Measurements from ENCODE around the gene FMNL2.

FMNL2 gene

DNA sequence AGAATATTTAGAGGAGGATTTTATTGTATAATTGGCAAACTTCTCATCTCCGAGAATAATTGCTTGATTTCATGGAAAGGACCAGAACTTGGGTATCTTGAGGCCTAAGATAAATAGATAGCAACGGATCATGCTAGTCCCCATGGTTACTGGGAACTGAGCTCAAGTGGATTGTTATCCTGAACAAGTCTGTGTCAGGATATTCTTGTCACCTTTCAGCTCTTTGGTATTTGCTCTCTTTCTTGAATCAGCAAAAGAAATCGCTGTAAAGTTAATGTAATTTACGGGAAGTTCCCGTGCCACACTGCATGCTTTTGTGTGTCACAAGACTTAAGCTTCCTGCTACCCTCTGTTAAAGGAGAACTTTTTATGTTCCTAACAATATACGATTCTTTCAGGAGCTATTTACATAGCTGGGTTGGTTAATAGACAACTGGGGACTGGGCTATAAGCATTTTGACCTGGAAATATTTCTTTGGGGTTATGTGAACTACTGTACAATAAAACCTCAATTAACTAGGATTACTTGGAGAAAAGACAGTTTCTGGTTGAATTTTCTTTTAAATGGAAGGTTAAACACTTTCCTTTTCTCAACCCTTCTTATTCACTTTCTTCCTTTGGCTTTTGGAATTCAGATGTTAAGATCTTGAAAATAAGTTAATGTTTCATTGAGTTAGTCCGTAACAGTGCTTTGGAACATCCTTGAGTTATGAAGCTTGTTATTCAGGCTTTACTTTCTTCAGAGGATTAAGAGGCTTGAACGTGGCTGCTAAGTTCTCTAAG, 151.2 kb downstream of the FMNL2 start:
- Mint-ChIP-seq H3K4me3 (no peak overlapping the region), H3K4me1 (ENCODE audit: low read depth) (no peaks in the 10 kb centered on the region), H3K27me3 (ENCODE audit: low read depth) (peaks cover 4% of the 10 kb centered on the region), H3K36me3 (ENCODE audit: low read depth) (no peaks in the 10 kb centered on the region), H3K9me3 (no peaks in the 10 kb centered on the region), H3K27ac (no peak overlapping the region)
- DNase-seq (ENCODE audit: low spot score): no peak

DNA sequence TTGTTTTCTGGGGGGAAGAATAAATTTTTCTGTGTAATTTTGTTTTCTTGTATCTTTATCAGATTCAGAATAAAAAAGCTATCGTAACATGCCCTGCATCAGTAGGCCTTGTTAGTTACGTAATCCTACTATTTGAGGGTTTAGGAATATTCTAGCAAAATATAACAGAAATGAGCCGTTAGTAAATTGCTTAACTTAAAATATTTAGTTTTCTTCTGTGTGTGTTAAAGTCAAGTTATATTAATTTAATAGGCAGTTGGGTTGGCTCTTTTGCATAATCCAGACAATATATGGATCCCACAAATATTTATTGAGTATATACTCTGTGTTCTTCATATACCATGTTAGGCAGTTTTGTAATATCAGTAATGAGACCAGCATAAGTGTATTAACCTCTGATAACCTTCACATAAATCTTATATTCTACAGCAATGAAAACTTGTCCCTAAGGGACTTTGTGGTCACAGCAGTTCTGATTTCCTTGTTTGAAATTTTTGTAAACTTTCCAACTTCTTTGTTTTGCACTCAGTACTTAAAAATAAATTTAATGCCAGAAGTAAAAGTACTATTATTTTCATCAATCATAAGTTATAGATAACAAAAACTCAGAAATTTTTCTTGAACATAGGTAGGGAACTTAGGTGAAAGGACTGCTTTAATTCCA, 151.9 kb downstream of the FMNL2 start:
- no peak overlapping the region for H3K27ac Mint-ChIP-seq
- H3K9me3 Mint-ChIP-seq: no peaks in the 10 kb centered on the region
- no peak for DNase-seq (ENCODE audit: low spot score)
- H3K27me3 Mint-ChIP-seq (ENCODE audit: low read depth): peaks cover 10% of the 10 kb centered on the region
- no peak overlapping the region for H3K4me3 Mint-ChIP-seq
- no peaks in the 10 kb centered on the region for H3K4me1 Mint-ChIP-seq (ENCODE audit: low read depth)
- H3K36me3 Mint-ChIP-seq (ENCODE audit: low read depth): no peaks in the 10 kb centered on the region

DNA sequence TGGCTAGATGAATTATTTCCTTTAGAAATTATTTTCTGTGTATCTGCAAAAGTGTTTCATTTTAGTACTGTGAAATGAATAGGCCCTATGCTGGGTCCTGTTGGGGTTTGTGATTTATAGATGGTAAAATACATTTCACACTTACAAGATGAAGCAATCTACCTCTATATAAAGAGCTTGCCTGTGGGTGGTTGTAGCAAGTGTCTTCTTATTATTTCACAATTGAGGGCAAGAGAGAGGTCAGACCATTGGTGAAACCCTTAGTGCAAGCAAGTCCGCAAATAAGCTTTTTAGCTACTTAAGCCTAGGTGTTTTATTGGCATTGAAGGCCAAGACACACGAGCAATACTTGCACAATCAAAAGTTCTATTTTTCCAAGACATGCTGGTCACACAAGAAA, 153.1 kb downstream of the FMNL2 start:
- H3K27ac Mint-ChIP-seq: no peak overlapping the region
- H3K4me3 Mint-ChIP-seq: no peak overlapping the region
- no peaks in the 10 kb centered on the region for H3K9me3 Mint-ChIP-seq
- H3K36me3 Mint-ChIP-seq (ENCODE audit: low read depth): no peaks in the 10 kb centered on the region
- peaks cover 18% of the 10 kb centered on the region for H3K27me3 Mint-ChIP-seq (ENCODE audit: low read depth)
- no peak for DNase-seq (ENCODE audit: low spot score)
- no peaks in the 10 kb centered on the region for H3K4me1 Mint-ChIP-seq (ENCODE audit: low read depth)

DNA sequence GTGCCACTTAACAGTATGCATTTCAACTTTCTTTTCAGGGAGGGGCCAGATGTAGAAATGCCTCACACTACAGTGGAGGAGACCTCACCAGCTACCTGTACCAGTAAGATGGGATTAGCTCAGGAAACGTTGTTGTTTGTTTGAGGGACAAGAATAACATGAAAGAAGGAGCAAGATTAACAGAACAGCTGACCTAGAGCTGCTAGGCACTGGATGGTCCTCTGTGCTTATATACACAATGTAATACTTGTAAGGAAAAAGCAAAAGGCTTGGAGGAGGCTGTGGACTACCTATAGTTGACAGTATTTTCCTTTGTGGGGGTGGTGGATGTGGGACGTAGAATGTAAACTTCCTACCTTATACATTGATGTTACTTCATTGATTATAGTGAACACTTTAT, 154.4 kb downstream of the FMNL2 start:
- no peaks in the 10 kb centered on the region for H3K36me3 Mint-ChIP-seq (ENCODE audit: low read depth)
- H3K4me1 Mint-ChIP-seq (ENCODE audit: low read depth): no peaks in the 10 kb centered on the region
- H3K9me3 Mint-ChIP-seq: no peaks in the 10 kb centered on the region
- no peak for DNase-seq (ENCODE audit: low spot score)
- H3K27me3 Mint-ChIP-seq (ENCODE audit: low read depth): peaks cover 28% of the 10 kb centered on the region
- H3K27ac Mint-ChIP-seq: no peak overlapping the region
- no peak overlapping the region for H3K4me3 Mint-ChIP-seq

DNA sequence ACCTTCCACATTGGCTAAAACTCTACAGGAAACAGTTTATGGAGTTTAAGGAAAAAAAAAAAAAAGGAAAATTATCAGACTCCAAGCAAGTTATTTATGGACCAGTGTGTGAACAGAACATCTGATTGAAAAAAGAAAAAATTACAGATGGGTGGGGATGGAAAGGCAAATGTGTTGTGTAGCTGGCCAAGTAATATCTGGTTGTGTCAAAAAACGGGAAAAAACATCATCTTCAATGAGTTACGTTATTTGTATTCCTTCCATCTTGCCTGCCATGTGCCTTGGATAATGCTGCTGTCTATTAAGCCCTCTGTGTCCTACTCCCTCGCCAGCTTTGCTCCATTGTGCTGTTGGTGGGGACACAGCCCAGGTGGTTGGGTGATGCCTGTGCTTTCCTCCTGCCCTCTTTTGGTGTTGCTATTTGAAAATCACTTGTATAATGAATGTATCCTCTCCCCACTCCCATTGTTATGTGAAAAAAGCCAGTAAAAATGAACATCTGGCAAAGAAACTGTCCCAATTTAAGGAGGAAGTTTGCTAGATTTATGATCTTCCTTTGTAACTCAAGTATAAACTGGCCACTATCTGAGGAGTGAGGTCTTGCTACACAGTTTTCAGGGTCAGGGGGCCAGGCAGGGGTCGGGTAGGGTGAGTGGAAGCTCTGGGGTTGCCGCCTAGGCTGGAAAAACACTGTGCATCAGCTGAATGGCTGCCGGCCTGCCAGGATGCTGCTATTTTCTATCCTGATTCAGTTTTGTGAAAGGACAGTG, 155.9 kb downstream of the FMNL2 start:
- H3K4me1 Mint-ChIP-seq (ENCODE audit: low read depth): no peaks in the 10 kb centered on the region
- no peaks in the 10 kb centered on the region for H3K9me3 Mint-ChIP-seq
- no peaks in the 10 kb centered on the region for H3K36me3 Mint-ChIP-seq (ENCODE audit: low read depth)
- H3K27me3 Mint-ChIP-seq (ENCODE audit: low read depth): peaks cover 31% of the 10 kb centered on the region
- H3K27ac Mint-ChIP-seq: no peak overlapping the region
- no peak for DNase-seq (ENCODE audit: low spot score)
- no peak overlapping the region for H3K4me3 Mint-ChIP-seq

DNA sequence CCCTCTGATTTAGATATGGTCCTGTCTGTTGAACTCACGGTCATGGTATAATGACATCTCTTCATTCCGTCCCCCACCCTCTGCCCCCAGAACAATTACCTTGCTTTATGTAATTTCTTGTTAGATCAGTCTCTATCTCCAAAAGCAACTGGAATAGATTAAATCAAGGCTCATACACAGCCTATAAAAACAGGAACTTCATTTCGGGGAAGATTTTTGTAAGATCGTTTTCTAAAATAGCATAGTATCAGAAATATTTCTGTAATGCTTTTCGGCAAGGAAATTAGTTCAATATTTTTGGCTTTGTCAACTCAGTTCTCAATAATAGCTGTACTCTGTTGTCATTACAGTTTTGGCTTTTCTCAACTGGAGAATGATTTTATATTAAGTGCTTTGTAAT, 157.2 kb downstream of the FMNL2 start:
- no peaks in the 10 kb centered on the region for H3K9me3 Mint-ChIP-seq
- no peaks in the 10 kb centered on the region for H3K36me3 Mint-ChIP-seq (ENCODE audit: low read depth)
- H3K4me3 Mint-ChIP-seq: no peak overlapping the region
- H3K27me3 Mint-ChIP-seq (ENCODE audit: low read depth): peaks cover 31% of the 10 kb centered on the region
- no peak for DNase-seq (ENCODE audit: low spot score)
- peaks cover 2% of the 10 kb centered on the region for H3K4me1 Mint-ChIP-seq (ENCODE audit: low read depth)
- H3K27ac Mint-ChIP-seq: no peak overlapping the region

DNA sequence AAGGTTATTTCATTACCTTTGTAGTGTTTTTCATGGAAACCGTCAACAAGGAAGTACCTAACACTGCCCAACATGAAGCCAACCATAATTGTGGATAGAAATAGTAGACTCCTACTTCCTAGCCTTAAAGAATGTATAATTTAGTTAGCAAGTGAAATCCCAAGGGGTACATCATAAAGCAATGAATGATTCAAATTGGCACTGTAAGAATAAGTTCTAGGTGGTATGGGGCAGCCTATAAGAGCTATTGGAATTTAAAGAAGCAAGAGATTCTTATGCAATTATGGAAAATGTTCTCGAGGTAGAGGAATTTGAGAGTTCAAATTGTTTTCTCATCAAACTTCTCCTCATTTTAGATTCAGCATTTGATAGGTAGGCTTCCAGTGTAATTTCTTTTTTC, 157.9 kb downstream of the FMNL2 start:
- no peak overlapping the region for H3K4me3 Mint-ChIP-seq
- H3K27ac Mint-ChIP-seq: no peak overlapping the region
- H3K36me3 Mint-ChIP-seq (ENCODE audit: low read depth): no peaks in the 10 kb centered on the region
- no peaks in the 10 kb centered on the region for H3K9me3 Mint-ChIP-seq
- DNase-seq (ENCODE audit: low spot score): no peak
- H3K27me3 Mint-ChIP-seq (ENCODE audit: low read depth): peaks cover 31% of the 10 kb centered on the region
- peaks cover 9% of the 10 kb centered on the region for H3K4me1 Mint-ChIP-seq (ENCODE audit: low read depth)

DNA sequence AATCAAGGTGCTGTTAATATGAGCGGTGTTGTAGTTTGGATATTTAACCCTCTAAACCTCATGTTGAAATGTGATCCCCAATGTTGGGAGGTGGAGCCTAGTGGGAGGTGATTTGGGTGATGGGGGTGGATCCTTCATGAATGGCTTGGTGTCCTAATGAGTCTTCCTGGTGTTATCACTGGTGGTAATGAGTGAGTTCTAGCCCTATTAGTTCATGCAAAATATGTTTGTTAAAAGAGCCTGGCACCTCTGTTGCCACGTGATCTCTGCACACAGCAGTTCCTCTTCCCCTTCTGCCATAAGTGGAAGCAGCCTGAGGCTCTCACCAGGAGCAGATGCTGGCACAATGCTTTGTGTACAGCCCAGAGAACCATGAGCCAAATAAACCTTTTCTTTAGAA, 158.4 kb downstream of the FMNL2 start:
- H3K27ac Mint-ChIP-seq: no peak overlapping the region
- peaks cover 10% of the 10 kb centered on the region for H3K4me1 Mint-ChIP-seq (ENCODE audit: low read depth)
- H3K4me3 Mint-ChIP-seq: no peak overlapping the region
- no peak for DNase-seq (ENCODE audit: low spot score)
- H3K27me3 Mint-ChIP-seq (ENCODE audit: low read depth): peaks cover 31% of the 10 kb centered on the region
- no peaks in the 10 kb centered on the region for H3K9me3 Mint-ChIP-seq
- H3K36me3 Mint-ChIP-seq (ENCODE audit: low read depth): no peaks in the 10 kb centered on the region

DNA sequence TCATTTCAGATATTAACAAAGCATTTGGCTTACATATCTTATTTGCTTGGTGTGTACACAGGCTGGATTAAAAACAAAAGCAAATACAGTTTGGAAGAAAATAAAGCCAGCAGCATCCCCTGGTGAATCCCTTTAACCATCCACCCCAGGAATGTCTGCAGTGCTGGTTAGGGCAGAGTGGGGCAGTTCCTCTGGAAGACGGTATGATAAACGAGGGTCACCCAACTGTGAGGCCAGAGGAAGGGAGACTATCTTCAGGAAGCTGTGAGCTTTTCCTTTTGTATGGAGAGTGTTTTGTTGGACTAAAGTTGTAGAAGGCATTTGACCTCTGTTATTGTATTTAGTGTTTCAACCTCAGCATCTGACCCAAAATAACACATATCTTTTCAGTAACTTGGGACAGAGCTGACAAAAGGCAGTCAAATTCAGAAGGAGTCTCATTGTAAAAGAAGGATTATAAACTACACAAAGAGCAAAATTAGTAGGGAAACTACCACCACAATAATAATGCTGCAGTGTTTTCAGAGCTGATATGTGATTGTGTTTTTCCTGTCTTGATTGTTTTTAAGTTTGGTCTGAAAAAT, 159.1 kb downstream of the FMNL2 start:
- H3K4me3 Mint-ChIP-seq: no peak overlapping the region
- H3K27me3 Mint-ChIP-seq (ENCODE audit: low read depth): peaks cover 33% of the 10 kb centered on the region
- no peak for DNase-seq (ENCODE audit: low spot score)
- no peaks in the 10 kb centered on the region for H3K9me3 Mint-ChIP-seq
- peaks cover 12% of the 10 kb centered on the region for H3K4me1 Mint-ChIP-seq (ENCODE audit: low read depth)
- H3K27ac Mint-ChIP-seq: no peak overlapping the region
- H3K36me3 Mint-ChIP-seq (ENCODE audit: low read depth): no peaks in the 10 kb centered on the region

DNA sequence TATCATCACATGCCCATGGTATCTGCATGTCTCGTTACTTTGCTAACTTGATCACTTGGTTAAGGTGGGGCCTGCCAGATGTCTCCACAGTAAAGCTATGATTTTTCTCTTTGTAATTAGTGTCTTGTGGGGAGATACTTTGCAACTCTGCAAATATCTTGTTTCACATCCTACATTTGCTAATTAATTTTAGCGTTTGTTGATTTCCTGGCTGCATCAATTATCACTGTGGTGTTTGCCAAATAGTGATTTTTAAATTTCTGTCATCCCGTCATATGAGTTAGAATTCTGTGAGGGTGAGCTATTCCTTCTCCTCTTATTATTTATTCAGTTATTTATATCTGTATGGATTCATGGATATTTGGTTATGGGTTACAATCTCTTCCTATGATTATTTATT, 161.4 kb downstream of the FMNL2 start:
- Mint-ChIP-seq H3K27me3 (ENCODE audit: low read depth) (peaks cover 27% of the 10 kb centered on the region), H3K4me1 (ENCODE audit: low read depth) (peaks cover 12% of the 10 kb centered on the region), H3K27ac (no peak overlapping the region), H3K9me3 (no peaks in the 10 kb centered on the region), H3K4me3 (no peak overlapping the region), H3K36me3 (ENCODE audit: low read depth) (no peaks in the 10 kb centered on the region)
- DNase-seq (ENCODE audit: low spot score): no peak

DNA sequence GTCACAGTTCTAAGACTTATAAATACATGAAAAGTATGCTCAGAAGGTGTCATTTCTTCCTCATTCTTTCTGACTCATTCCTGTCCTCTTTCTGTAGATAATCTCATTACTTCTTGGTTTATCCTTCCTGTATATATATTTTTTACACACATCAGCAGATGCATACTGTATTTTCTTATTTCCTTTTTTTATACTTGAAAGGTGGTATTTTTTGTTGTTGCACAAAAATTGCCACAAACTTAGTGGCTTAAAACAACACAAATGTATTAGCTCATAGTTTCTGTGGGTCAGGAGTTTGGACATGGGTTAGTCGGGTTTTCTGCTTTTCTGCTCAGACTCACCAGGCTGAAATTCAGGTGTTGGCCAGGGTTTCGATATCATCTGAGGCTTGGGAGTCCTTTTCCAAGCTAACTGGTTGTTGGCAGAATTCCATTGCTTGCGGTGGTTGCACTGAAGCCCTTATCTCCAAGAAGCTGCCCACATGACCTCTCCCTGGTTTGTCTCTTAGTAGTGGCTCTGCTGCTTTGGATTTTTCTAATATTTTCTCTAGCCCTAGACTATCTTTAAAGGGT, 162.6 kb downstream of the FMNL2 start:
- no peak overlapping the region for H3K4me3 Mint-ChIP-seq
- peaks cover 12% of the 10 kb centered on the region for H3K4me1 Mint-ChIP-seq (ENCODE audit: low read depth)
- no peaks in the 10 kb centered on the region for H3K9me3 Mint-ChIP-seq
- DNase-seq (ENCODE audit: low spot score): no peak
- H3K36me3 Mint-ChIP-seq (ENCODE audit: low read depth): no peaks in the 10 kb centered on the region
- H3K27ac Mint-ChIP-seq: no peak overlapping the region
- H3K27me3 Mint-ChIP-seq (ENCODE audit: low read depth): peaks cover 18% of the 10 kb centered on the region

DNA sequence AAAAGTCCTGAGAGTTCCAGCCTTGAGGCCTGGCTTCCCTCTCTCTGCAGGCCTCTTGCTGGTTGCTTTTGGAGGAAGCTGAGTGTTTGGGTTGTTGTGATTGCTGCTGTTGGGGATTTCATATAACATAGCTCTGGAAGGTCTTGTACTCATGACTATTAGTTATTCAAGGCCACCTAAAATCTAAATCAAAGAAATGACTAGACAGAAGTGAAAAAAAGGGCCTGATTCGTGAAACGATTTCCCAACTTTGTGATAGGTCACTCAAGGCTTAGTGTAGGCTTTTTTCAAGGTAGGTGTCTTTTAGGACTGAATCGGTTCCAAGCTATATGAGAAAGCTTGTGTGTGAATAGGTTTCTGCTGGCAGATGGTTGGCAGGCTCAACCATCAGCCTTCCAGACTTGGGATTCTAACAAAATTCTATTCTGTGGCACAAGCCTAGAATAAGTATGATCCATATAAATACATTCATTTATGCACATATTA, 164.4 kb downstream of the FMNL2 start:
- H3K27ac Mint-ChIP-seq: no peak overlapping the region

DNA sequence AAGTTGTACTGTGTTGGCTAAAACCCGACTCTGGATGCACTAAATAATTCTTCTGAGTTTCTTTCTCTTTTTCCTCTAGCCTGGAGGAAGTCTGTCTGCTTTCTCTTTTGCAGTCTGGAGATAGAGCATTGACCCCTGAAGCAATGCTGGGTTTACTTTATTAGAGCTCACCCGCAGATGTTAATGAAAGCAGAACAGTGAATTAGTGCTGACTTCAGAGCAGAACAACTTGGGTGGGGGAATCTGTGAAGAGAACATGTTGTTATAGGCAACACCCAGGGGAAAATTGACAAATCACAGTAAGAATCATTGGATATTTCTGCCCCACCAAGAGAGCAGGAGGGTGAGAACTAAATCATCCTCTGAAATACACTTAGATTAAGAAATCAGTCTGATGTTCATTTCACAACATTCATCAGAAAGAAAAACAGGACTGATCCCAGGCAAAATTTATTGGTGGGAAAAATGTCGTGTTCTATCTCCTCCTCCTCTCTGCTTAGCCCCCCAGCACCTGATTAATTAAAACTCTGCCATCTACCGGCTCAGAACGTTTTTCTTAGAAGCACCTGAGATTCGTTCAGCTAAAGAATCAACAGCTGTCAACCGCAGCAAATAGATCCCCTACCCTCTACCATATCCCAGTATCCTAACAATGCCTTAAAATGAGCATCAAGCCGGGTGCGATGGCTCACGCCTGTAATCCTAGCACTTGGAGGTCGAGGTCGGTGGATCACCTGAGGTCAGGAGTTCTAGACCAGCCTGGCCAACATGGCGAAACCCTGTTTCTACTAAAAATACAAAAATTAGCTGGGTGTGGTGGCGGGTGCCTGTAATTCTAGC, 165.1 kb downstream of the FMNL2 start:
- Mint-ChIP-seq H3K36me3 (ENCODE audit: low read depth) (peaks cover under 1% of the 10 kb centered on the region), H3K9me3 (no peaks in the 10 kb centered on the region), H3K27me3 (ENCODE audit: low read depth) (peaks cover 6% of the 10 kb centered on the region), H3K4me3 (no peak overlapping the region), H3K27ac (no peak overlapping the region), H3K4me1 (ENCODE audit: low read depth) (peaks cover 14% of the 10 kb centered on the region)
- DNase-seq (ENCODE audit: low spot score): no peak

More for the DNA sequence above, 164.4 kb downstream of the FMNL2 start:
- Mint-ChIP-seq H3K36me3 (ENCODE audit: low read depth) (no peaks in the 10 kb centered on the region), H3K4me3 (no peak overlapping the region), H3K9me3 (no peaks in the 10 kb centered on the region), H3K4me1 (ENCODE audit: low read depth) (peaks cover 12% of the 10 kb centered on the region), H3K27me3 (ENCODE audit: low read depth) (peaks cover 5% of the 10 kb centered on the region)
- no peak for DNase-seq (ENCODE audit: low spot score)

Measured in T-helper 2 cell treated with Interferon-gamma antibody and Interleukin-4, amounts not matched to agents 5 μg/mL and 100 μg/mL, for 36 hours (primary cell).